Epidermal melanocyte (primary cell): ENCODE data around the gene TAF12.
"Not testable (repeated sequence)": the region's sequence is repeated elsewhere in the genome, so short reads cannot be mapped to it uniquely, and the experiment has no call there.

Experiments
- DNase-seq: peaks from one replicate; pipeline ENCODE4 v3.0.0; 2011; ENCODE audit warnings: low spot score; ENCODE audit not compliant: insufficient read length

Gene TAF12, protein sequence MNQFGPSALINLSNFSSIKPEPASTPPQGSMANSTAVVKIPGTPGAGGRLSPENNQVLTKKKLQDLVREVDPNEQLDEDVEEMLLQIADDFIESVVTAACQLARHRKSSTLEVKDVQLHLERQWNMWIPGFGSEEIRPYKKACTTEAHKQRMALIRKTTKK

DNA sequence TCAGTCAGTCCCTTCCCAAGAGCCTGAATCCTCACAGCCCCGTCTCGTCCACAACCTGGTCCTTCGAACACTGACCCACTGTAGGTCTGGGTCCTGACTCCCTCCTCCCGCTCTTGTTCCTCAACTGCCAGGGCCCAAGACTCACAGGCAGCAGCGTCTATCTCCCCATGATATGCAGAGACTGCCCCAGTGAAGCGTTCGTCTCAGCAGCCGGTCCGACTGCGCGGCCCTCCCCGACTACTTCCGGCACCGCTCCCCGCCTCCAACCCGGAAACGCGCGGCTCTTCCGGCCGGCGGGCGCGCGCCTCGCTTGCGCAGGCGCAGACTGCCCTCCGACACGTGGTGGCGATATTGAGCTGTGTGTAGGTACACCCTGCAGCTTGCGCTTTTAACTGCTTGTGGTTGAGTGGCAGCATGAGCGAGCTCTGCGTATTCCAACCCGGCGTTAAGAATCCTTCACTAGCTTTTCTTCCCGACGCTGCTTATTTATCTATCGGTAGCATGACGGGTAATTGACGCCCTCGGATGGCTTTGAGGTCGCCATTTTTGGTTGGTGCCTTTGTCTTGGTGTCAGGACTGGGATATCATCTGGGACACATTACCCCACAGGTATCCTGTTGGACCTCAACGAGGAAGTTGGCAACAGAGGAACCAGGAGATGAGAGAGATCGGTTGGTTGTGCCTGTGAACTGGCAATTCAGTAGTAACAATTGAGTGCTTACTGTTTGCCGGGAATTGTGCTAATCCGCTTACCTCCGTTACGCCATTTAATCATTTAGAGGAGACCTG is at the start of gene TAF12:
Gene TAF12 (minus strand): TSS at position 221 of the 789 bp plus-strand sequence. CDS start 20,986 bp downstream, outside the sequence.
- peak; percentile 84 for DNase-seq

DNA sequence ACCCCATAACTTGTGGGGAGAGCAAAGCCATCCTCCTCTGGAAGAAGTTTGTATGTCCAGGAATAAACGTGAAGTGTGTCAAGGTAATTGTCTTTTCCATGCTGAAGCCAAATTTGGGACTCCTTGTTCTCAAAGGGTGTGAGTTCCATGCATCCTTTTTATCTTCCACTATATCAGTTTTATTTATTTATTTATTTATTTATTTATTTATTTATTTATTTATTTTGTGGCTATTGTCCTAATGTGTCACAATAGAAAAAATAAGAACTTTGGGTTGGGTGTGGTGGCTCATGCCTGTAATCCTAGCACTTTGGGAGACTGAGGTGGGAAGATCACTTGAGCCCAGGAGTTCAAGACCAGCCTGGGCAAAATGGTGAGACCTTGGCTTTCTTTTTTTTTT is 48.8 kb upstream of the TAF12 start:
- not testable (repeated sequence) for DNase-seq

DNA sequence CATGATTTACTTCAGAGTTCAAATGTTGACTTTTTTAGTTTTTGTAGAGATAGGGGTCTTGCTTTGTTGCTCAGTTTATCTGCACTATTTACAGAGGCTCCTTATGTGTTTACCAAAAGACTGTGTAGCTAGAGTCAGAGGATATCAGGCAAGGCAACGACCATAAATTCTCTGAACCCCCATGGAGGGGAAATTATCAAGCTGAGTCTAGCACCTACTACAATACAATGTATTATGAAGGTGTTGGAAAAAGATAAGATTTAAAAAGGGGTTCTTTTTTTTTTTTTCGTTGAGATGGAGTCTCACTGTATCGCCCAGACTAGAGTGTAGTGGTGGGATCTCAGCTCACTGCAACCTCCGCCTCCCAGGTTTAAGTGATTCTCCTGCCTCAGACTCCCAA is 42.1 kb upstream of the TAF12 start:
- no peak for DNase-seq

DNA sequence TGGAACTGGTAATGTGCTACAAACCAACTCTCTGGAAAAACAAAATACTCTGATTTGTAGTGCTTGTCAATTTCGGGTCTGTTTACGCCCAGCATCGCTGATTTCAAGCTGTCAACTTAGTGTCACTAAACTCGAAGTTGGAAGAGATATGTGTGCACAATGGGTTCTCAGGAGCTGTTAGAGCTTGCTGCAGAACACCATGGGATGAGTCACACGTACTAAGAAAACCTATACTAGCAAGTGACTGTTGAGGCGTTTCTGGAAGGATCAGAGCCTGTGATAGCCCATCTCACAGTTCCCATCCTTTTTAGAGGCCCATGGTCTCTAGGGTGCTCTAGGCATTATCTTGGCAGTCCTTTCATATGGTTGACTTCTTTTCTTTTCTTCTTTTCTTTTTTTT is 40.0 kb upstream of the TAF12 start:
- no peak for DNase-seq

DNA sequence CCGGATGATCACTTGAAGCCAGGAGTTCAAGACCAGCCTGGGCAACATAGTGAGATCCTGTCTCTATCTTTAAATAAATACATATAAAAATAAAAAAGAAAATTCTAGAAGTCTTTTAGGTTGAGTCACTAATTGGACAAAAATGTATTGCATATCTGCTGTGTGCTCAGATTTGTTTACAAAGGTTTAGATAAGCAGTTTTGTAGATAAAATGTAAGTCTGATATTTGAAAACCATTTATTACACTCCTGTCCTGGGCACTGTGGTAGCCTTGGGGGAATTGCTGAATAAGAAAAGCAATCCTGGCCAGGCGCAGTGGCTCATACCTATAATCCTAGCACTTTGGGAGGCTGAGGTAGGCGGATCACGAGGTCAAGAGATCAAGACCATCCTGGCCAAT is 37.3 kb upstream of the TAF12 start:
- DNase-seq: no peak

DNA sequence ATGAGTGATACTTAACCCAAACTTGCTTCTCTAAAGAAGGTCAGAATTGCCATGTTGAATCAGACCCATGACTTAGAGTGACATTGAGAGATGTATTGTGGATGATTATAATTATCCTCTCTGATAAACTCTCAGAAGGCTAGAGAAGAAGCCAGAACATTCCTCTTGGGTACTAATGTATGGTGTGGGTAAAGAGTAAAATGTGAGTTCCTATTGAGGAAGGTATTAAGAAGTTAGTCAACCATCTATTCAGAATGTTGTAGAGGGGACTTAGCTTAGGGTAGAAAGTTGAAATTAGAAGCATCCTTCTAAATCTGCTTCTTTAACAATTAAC is 33.0 kb upstream of the TAF12 start:
- DNase-seq: no peak

DNA sequence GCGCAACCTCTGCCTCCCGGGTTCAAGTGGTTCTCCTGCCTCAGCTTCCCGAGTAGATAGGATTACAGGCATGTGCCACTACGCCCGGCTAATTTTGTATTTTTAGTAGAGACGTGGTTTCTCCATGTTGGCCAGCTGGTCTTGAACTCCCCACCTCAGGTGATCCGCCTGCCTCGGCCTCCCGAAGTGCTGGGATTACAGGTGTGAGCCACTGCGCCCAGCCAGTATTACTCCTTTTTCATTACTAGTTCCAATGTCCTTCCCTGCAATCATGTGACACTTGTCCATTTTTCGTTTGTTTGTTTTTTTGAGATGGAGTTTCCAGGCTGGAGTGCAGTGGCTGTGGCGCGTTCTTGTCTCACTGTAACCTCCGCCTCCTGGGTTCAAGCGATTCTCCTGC is 30.1 kb upstream of the TAF12 start:
- DNase-seq: not testable (repeated sequence)

DNA sequence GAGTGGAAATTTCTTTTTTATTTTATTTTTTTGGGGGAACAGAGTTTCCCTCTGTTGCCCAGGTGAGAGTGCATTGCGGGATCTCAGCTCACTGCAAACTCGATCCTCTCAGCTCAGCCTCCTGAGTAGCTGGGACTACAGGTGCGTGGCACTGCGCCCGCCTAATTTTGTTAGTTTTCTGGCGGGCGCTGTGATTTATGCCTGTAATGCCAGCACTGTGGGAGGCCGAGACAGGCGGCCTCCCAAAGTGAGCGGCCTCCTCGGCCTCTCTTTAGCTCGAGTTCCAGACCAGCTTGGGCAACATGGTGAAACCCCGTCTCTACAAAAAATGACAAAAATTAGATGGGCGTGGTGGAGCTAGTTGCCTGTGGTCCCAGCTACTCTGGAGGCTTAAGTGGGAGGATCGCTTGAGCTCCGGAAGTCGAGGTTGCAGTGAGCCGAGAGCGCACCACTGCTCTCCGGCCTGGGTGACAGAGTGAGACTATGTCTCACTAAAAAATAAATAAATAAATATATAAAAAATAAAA is 28.4 kb upstream of the TAF12 start:
- DNase-seq: no peak

DNA sequence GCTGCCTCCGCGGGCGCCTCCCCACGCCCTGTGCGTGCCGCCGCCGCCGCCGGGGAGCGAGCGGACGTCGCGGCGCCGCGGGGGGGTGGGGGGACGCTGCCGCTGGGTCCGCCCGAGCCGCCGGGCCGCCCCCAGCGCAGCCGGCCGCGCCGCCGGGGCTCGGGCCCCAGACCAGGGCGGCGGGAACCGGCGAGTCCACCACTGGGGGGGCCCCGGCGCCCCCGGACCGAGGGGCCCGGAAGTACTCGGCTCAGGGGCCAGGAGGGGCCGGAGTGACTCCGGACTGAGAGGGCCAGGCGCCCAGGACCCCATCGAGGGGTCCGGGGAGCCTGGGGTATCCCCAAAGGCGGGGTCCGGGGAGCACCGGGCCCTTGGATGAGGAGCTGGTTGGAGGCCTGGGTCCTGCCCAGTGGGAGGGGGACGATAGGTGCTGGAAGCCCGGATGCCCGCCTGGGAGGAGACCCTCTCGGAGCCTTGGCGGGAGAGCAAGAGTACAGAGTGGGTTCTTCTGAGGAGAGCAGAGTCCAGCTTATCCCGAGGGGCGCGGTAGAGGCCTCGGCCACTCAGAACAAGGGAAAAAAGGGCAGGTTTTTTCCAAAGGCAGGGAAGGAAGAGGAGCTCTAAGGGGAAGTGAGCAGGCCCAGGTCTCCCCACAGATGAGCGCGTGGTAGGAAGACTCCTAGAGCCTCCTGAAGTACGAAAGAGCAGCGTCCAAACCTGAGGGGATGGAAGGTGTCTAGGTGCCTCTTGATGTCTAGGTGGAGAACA is 26.3 kb upstream of the TAF12 start:
- peak; percentile 78 for DNase-seq

DNA sequence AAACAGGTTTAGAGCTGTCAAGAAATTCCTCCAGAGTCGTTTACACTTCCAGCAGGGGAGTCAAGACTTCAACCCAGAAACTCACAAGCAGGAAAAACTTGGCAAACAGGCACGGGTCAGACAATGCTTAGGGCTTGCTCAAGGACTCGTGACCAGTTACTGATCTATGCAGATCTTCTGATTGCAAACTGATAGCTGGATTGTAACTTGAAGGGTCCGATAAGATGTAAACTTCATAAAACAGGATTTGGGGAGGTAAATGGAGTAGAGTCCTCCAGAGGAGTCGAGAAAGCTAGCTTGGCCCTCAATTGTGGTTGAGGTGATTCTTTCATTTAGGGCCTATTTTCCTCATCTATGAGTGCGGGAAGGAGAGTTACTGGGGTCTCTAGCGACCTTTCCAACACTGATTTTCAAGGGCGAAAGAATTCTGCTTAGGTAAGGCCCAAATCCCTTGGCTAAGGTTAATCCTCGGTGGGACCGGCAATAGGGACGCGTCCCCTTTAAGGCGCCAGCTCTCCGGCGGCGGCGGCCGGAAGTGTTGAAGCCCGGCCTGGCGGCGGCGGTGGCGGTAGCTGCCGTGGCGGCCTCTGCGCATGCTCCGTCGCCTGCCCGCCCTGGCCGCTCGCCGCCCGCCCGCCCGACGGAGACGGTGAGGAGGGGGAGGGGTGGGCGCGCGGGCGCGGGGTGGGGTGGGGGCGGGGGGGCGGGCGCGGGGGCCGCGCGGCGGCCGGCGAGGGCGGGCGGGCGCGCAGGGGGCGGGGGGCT is 25.5 kb upstream of the TAF12 start, which contains the start of gene GMEB1:
Gene GMEB1 (plus strand): TSS at position 594 of the 765 bp plus-strand sequence. CDS start 14,829 bp downstream, outside the sequence.
- peak; percentile 81 for DNase-seq

DNA sequence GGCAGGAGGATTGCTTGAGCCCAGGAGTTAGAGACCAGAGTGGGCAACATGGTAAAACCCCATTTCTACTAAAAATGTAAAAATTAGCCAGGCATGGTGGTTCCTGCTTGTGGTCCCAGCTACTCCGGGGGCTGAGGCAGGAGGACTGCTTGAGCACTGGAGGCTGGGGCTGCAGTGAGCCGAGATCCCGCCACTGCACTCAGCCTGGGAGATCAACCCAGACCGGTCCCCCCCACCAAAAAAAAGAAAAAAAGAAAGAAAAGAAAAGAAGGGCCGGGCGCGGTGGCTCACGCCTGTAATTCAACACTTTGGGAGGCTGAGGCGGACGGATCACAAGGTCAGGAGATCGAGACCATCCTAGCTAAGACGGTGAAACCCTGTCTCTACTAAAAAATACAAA is 23.9 kb upstream of the TAF12 start:
- DNase-seq: no peak

DNA sequence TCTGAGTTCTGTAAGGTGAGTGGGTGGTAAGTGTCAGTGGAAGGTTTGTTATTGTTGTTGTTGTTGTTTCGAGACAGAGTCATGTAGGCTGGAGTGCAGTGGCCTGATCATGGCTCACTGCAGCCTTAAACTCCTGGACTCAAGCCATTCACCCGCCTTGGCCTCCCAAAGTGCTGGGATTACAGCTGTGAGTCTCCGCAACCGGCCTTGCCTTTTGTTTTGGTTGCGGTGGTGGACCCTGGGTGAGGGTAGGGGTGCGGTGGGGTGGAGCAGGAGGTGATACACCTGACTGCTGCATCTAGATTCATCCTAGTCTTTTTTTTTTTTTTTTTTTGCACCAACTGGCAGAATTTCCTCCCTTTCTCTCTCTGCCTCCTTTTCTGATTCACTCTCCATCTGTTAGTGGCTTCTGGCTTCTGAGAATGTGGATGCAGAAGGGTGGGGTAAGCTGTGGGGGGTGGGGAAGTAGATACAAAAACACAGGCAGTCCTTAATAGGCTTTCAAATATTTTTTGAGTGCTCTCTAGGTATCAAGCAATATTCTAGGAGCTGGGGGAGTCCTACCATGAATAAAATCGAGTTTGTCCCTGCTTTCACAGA is 21.1 kb upstream of the TAF12 start:
- no peak for DNase-seq

DNA sequence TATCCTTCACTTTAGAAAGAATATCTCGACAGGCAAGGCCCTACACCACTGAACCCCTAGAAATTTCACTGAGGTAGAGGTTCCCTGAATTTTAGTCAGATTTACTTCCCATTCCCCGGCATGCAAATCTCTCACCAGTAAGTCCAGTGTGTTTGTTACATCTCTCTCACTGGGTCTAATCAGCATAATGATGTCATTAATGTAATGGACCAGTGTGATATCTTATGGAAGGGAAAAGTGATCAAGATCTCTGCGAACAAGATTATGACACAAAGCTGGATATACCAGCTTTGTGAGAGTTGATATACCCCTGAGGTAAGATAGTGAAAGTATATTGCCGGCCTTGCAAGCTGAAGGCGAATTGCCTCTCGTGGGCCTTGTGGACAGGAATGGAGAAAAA is 13.5 kb upstream of the TAF12 start:
- DNase-seq: no peak

DNA sequence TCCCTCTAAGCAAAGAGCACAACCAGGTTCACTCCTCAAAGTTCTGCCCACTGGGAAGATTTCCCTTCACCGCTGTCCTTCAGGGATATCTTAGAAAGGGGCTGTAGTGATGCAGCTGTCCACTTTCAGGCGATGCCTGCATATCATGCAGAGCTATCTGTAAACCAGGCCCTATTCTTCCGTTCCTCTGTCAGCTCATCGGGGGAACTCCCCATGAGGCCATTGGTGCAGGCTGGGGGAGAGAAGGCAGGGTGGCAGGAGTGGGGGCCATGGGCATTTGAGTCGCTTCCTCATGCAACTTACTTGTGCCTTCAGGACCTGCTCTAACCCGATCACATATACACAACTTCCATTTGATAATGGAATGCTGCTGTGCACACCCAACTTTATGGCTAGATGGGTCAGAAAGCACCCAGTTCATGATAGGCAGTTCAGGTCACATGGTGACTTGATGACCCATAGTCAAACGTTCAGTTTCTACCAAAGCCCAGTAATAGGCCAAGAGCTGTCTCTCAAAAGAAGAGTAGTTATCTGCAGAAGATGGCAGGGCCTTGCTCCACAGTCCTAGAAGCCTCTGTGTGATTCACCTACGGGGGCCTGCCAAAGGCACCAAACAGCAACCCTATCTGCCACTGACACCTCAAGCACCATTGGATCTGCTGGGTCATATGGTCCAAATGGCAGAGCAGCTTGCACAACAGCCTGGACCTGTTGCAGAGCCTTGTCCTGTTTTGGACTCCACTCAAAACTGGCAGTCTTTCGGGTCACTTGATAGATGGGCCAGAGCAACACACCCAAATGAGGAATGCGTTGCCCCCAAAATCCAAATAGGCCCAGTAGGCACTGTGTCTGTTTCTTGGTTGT is 12.8 kb upstream of the TAF12 start:
- not testable (repeated sequence) for DNase-seq

DNA sequence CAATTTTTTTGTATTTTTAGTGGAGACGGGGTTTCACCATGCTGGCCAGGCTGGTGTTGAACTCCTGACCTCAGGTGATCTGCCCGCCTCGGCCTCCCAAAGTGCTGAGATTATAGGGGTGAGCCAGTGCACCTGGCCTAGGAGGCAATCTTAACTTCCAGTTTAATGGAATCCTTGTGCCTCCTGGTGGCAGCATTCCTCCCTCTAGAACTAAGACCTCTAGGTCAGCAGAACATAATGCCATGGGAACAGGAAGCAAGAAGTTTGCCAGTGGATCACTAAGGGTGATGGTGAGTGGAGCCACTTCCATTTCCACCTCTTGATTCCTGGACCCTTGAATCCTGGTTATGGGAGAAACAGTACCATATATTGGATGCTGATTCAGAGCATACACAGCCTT is 11.0 kb upstream of the TAF12 start:
- DNase-seq: not testable (repeated sequence)

DNA sequence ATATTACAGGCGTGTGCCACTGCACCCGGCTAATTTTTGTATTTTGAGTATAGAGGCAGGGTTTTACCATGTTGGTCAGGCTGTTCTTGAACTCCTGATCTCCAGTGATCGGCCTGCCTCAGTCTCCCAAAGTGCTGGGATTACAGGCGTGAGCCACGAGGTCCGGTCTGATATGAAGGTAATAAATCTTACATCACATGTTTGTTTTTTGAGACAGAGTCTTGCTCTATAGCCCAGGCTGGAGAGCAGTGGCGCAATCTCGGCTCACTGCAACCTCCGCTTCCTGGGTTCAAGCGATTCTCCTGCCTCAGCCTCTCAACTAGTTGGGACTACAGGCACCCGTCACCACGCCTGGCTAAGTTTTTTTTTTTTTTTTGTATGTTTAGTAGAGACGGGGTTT is 10.2 kb upstream of the TAF12 start:
- not testable (repeated sequence) for DNase-seq

DNA sequence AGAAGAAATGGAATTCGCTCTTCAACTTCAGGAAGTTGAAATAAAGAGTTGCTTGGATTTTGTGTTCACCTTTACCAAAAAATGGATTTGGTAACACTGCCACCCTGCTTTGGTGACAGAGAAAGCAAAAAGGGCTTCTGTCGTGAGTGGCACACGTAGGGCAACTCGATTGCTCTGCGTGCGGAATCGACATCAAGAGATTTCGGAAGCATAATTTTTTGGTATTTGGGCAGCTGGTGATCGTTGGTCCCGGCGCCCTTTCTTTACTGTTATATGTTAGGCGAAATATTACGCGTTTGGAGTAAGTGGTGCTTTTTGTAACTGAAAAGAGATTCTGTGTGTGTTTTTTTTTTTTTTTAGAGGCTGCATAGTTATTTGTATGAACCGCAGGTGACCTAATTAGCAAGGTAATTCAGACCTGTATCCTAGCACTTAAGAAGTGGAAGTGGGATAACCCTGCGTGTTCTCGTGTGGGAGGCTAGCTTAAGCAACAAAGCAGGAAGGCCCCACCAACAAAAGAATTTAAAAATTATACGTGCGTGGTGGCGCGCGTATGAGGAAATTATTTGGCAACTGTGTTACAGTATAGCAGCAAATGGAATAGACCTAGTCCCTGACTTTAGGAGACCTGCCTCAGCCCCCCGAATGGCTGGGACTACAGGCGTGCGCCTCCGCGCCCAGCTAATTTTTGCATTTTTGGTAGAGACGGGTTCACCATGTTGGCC is 5.8 kb upstream of the TAF12 start, which contains the start of gene RNU11:
Gene RNU11 (plus strand): TSS at position 127 of the 725 bp plus-strand sequence.
- peak; percentile 31 for DNase-seq

DNA sequence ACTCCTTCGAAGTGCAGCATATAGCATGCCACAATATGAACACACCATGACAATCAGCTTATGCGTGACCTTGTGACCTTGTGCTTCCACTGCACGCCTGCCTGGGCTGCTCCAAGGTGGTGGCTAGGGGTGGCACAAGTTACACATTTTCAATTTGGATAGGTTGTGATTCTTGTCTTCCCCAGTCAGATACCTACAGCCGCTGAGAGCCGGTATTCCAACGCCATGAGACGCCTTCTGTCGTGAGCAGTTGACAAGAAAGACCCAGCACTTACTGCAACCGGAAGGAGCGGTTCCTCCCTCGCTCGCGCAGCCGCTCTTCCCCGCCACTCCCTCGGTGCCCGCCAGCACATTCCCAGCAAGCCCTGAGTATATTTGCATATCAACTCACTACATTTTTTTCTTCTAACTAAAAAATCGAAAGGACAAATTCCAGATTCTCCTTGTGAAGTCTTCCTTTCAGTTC is 5.2 kb upstream of the TAF12 start:
- peak; percentile 81 for DNase-seq

DNA sequence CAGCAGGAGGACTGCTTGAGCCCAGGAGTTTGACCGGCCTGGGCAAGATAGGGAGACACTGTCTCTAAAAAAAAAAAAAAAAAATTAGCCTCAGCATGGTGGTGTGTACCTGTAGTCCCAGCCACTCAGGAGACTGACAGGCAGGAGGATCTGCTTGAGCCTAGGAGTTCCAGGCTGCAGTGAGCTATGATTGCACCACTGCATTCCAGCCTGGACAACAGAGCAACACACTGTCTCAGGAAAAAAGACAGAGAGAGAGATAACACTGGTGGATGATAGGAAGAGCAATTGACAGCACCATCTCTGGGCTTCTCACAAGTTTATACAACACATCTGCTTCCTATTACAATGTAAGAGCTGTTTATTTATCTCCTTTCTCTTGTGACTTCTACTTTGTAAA is 3.2 kb upstream of the TAF12 start:
- no peak for DNase-seq
